HEK293 (cell line): ENCODE results near the gene TLE1.

ENCODE experiments used
- ELK4 ChIP-seq: IDR thresholded peaks from 2 replicates; pipeline ENCODE4 v1.6.1; 2011; ENCODE audit warnings: mild to moderate bottlenecking, low read depth, low read length, borderline replicate concordance
- TF ChIP-seq, protein P1 (sequence below): fragments of 450-650 bp; formaldehyde crosslinking; optimal IDR thresholded peaks from 2 replicates; pipeline ENCODE3; 2016; ENCODE audit warnings: missing biosample characterization, mild to moderate bottlenecking, missing genetic modification characterization

DNA sequence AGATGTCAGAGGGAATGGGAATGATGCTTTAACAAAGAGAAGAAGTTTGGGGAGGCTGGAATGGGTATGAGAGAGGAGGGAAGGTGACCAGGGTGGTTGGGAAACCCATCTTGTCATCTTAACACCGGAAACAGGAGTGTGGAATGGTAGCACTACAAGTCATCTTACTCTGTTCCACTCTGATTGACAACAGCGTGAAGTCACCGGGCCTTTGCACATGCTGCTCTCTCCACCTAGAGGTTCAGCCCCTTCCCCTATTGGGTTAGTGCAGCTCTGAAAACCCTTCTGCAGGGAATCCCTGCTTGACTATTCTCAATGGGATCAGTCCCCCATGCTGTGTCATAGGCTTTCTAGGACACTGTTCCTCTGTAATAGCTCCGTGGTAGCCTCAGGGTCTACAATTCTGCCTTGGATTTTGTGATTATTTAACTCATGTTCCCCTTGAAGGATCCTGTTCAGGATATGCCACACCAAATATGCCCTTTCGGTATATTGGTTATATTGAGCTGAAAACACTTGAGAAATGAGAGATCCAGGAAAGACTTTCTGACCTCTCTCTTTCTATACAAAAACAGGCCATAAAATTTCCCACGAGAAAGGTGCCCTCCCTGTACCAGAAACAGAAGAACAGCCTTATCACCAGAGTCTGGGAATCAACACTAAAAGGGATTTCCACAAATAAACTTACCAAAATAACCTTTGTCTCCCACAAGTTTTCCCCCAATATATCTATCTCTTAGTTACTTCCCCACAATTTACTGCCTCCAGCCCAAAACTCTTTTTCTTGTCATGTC, 86.3 kb downstream of the TLE1 start:
- no peak for TF ChIP-seq ELK4
- TF ChIP-seq, protein P1, sequence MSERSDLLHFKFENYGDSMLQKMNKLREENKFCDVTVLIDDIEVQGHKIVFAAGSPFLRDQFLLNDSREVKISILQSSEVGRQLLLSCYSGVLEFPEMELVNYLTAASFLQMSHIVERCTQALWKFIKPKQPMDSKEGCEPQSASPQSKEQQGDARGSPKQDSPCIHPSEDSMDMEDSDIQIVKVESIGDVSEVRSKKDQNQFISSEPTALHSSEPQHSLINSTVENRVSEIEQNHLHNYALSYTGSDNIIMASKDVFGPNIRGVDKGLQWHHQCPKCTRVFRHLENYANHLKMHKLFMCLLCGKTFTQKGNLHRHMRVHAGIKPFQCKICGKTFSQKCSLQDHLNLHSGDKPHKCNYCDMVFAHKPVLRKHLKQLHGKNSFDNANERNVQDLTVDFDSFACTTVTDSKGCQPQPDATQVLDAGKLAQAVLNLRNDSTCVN (tag by site-specific recombination), result no peak
